HS-27A (cell line): ENCODE measurements around the gene TUBA4A.
"Not testable (repeated sequence)": the region's sequence is repeated elsewhere in the genome, so short reads cannot be mapped to it uniquely, and the experiment has no call there.

Source experiments
- DNase-seq: peaks from one replicate; pipeline ENCODE4 v3.0.0-alpha.2; 2012; ENCODE audit warnings: low read depth, missing footprints

Gene TUBA4A

DNA sequence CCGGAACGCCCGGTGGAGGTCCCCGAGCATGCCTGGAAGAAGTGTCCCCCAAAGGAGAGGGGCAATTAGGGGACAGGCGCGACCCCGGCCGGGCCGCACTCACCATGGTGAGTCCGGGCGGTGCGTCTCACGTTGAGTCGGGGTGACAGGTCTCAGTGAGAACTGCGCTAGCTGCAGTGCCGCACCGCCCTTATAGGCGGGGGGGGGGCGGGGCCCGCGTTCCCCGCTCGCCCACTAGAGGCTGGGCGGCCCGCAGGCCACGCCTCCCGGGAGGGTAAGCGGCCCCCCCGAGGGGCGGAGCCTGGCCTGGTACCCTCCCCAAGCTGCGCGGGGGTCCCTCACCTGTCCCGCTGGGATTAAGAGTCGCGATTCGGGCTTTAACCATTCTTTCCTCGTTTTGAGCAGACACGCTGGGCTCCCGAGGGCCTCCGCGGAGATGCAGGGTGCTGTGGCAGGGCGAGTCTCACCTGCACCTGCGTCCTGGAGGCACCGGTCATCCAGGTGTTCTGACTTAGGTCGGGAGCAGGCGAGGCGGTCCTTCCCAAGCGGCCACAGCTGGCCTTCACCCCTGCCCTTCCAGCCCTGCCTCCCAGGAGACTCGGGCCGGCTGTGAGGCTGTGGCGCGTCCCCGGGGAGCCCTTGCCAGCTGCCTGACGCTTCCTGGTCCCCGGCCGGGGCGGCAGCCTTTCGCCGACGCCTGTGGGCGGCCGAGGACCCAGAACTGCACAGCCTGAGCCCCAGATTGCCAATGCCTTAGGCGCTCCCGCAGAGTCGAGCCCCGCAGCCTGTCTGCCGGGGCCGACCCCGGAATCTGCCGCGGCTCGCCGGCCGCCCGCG, at the start of gene TUBA4A:
TUBA4A (minus strand) TSS at position 166 of the 837 bp plus-strand sequence; CDS start at position 106, 60 bp downstream.
- DNase-seq = no peak

DNA sequence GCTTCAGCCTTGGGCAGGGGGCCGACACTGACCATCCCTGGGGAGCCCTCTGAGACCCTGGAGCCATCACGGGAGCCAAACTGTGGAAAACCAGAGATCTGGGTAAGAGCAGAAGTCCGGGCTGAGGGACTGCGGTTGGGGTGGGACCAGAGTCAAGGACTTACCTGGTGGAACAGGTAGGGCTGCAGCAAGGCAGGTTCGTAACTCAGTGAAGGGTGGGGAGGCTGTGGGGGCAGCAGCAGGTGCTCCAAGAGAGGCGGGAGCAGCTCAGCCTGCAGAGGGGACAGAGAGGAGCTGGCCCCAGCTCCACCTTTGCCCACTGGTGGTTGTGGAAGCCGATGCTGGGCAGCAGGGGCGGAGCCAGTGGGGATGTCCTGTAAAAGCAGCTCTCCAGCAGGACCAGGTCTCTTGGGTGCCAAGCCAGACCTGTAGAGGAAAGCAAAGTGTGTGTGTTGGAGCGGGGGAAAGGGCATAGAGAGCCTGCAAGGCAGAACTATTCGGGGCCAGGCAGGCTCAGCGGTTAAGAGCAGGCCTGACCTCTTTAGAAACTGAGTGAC, 48.8 kb upstream of the TUBA4A start:
- no peak for DNase-seq

DNA sequence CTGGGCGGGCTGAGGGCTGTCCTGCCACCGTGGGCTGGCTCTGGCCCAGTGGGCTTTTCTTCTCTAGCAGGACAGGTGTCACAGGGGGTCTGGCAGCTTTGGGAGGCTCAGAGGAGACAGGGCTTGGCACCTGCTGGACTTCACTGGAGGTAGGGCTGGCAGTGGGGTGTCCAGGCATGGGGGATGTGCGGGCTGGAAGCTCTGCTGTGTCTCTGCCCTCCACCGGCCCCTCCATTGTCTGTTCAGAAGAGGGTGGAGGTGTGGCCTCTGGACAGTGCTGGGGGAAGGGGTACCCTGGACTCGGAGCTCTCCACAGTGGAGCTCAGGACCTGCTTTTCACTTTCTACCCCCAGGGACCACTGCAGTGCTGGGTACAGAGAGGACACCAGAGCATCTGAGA, 46.3 kb upstream of the TUBA4A start:
- DNase-seq = no peak

DNA sequence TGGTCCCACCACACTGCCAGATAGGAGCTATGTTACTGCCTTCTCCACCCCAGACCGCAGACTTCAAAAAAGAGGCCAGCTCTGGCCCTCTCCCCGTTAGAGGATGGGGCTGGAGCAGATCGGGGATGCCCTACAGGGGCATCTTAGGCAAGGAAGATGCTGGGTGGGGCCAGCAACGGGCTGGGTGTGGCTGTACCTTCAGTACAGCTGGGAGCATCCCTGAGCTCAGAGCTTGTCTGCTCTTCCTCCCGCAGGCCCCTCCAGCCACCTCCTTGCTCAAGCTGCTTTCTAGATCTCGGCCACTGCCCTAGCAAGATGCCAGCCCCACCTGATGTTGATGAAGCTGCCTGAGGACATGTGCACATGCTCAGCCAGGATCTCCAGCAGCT, 45.6 kb upstream of the TUBA4A start:
- no peak for DNase-seq

DNA sequence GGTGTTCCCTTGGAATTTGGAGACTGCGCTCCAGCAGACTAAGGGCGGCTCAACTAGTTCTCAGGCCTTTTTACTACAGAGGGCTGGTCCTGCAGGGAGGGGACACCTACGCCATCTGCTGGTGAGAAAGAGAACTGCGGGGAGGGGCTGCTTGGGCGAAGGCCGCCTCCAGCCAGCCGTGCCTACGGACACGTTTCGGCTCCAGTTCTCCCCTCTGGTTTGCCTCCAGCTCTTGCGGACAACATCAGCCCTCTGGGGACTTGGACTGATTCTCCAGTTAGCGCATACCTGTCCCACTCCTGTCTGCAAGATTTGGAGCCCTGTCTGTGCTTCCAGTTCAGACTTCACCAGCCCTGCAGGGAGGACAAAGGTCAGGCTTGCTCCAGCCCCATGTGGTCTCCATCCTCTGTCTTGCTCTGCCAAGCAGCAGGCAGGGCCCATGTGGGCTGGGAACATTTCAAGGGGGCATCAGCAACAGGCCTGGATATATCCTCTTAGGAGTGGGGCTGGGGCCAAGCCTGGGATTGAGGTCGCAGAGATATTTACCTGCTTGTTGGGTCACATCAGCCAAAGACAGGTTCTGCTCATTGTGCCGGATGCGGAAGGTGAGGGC, 45.1 kb upstream of the TUBA4A start:
- no peak for DNase-seq

DNA sequence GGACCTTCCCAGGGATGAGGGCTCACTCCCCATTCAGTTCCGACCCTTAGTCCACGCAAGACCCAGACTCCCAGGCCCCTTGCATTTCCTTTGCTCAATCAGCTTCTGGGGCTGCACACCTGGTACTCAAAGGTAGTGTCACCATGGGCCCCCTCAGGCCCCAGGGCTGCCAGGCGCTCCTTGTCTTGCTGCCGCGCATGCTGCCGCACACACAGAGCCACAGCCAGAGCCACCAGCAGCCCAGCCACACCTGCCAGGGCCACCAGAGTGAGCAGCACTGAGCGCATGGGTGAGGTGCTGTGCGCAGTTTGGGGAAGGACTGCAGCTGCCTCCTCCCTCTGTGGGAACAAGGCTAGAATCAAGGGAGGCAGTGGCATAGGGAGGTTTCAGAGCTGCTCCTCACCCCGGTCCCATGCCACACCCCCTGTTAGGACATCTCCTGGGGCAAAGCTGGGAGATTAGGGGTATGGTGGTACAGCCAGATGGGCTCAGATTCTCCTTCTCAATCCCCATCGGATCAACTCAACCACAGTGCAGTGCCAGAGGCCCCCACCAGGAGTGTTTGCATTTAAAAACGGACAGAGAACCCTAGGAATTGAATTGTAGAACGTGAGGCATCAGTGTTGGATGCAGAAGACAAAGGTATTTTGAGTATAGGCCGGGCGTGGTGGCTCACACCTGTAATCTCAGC, 44.2 kb upstream of the TUBA4A start:
- DNase-seq = no peak

DNA sequence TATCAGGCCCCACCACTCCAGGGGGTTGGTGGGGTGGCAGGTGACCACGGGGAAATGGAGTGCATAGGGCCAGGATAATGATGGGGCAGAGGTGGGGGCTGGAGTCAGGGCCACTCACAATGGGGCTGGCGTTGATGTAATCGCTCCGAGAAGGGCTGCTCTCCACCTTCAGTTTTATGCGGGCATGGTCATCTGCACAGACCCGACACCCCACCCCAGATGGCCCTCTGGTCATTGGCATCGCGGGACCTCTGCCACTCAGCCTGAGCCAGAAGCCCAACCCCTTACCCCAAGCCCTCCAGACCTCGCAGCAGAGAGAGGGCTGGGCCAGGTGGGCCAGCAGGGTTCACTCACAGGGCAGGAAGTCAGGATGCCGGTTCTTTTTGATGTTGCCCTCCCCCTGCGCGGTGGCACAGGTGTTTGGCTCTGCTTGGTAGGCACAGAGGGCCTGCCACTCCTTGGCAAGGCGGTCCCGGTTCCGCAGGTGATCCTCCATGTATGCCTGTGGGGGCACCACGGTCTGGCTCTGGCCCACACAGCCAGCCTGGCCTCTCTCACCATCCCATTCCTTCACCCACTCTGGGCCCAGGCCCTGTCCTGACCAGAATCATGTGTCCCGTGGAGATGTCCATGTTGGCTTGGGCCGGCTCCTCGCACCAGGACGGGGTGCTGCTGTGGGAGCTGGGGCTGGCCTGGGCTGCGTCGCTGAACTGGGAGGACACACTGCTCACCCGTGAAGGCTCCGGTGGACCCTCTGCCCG, 43.1 kb upstream of the TUBA4A start:
- DNase-seq = no peak

DNA sequence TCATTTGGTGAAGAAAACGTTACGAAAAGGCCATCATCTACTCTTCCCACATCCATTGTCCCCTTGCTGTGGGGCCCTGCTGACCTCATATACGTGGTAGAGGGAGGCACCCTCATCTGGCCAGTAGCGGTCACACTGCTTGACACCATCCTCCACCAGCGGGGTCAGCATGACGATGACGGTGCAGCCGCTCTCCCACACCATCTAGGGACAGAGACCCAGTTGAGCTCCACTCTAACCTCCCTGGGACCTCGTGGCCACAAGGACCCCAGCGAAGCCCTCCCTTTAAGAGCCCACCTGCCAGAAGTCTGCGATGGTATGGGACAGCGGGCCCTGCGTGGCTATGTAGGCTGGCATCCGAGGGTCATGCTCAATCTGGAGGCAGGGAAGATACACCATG, 42.4 kb upstream of the TUBA4A start:
- no peak for DNase-seq

DNA sequence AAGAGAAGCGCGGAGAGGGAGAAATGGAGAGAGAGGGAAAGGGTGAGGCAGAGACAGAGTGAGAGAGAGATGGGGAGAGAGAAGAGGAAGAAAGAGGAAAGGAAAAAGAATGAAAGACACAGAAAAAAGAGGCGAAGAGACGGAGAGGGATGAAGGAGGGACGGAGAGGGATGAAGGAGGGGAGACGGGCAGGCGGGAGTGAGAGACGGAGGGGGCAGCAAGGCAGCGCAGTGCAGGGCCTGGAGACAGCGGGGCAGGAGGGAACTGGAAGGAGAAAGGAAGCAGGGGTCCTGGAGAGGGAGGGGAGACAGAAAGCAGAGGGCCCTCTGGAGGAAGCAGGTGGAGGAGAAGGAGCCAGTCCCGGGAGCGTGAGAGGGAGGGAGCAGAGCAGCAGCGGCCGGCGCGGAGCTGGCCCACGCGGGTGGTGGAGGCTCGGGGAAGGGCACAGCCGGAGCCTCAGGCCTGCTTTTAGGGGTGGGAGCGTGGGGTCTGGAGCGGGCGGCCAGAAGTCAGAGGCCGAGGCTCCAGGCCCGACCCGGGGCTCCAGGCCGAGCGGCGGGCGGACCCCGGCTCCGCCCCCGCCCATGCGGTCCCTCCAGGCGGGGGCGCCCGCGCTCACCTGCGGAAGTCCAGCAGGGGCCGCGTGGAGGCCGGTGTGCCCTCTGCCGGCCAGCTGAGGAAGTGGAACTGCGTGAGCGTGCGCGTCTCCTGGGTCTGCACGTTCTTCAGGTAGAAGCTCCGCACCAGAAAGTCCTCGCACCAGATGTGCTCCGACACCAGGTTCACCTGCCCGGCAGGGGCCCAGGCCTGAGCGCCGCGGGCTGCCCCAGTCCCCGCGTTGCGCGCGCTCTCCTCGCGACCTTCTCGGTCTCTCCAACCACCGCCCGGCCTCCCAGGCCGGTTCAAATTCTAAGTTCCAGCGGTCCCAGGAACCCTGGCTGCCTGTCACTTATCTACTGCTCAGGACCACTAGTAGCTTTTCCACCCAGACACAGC, 40.9 kb upstream of the TUBA4A start:
- DNase-seq = no peak

DNA sequence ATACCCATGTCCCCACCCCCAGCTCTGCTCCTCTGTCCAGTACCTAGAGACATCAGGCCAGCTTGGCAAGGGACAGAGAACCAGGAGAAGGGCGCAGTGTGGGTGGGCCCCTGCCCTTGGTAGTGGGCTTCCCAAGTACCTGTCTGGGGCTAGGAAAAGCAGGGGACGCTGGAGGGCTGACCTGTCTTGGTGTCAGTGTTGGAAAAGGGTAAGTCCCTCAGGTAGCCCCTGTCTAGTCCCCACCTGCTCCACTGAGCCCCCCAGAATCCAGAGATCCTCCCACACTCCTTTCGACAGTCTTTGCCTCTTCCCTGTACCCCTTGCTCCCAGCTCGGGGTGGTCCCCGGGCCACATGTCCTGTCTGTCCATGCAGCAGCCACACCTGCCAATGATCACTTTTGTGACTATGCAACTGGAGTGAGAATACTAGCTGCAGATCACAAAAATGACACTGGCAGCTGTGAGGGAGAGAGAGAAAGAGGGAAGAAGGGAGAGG, 40.1 kb upstream of the TUBA4A start:
- no peak for DNase-seq

DNA sequence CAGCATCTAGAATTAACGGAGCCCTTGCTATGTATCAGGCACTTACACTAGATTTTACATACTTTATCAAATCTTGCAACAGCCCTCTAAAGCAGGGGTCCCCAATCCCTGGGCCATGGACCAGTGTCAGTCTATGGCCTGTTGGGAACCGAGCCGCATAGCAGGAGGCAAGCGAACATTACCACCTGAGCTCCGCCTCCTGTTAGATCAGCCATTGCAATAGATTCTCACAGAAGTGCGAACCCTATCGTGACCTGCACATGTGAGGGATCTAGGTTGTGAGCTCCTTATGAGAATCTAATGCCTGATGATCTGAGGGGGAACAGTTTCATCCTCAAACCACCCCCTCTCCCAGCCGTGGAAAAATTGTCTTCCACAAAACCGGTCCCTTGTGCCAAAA, 38.9 kb upstream of the TUBA4A start:
- DNase-seq = no peak

DNA sequence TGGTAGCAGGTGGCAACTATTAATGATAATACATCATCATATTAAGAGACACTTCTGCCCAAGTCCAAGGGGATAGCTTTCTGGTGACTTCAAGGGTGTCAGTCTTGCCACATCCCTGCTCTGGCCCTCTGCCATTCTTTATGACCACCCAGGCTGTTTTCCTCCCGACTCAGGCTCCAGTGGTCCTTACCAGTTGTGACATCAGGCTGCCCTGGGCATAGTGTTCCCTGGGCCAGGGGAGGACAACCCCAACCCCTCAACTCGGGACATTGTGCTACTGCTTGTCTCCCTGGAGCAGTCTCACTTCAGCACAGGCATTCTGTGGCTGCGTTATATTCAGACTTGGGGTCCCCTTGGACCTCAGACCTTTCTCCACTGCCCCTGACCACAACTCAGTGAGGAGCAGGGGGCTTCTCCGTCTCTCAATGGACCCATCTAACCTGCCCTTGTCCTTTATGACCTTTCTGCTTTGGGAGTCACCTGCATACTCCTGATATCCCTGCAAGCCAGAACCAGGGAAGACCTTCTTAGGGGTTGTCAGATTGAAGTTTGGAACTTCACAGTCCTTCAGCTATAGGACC, 38.3 kb upstream of the TUBA4A start:
- DNase-seq = no peak

DNA sequence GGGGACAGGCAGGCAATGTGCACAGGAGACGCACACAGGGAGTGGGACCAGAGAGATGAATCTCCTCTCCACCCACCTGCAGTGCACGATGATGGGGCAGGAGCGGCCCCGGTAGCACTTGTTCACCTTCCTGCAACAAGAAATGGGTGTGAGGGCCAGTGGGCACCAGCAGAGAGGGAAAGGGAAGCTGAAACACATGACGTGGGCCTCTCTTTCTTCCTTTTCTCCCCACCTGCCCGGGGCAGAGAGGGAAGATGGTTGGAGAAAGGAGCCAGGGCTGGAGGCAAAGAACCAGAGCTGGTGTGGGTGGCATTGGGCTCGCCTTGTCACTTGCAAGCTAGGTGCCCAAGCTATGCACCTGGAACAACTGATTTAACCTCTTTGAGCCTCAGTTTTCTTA, 37.7 kb upstream of the TUBA4A start:
- no peak for DNase-seq

DNA sequence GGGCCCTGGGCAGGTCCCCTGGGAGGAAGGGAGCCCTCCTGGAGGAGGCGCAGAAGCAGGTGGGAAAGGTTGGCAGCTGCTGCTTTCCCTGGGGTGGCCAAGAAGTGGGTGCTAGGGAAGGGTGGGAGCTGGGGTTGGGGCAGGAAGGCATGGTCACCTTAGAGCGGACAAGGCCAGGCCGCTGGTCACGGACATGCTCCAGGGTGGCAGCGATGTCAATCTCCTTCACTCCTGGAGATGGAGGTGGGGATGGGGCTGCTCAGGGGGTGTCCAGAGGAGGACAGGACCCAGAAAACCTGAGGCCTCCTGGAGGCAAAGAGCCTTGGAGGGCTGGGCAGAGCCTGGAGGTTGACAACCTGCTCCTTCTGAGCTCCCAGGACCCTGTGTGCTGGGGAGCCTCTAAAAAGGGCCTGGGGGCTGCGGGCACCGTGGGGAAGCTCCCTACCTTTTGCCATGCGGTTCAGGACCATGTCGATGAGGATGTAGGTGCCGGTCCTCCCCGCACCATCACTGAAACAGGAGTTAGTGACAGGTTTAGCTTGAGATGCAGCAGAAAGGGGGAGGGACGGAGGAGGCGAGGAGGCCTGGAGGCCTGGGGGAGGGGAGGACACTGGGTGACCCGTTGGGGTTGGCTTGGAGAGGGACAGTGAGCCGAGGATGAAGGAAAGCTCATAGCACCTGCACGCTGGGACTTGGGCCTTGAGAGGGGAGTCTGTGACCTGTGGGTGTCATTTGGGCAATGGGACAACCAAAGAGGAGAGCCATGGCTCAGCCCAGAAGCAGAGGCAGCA, 36.9 kb upstream of the TUBA4A start:
- DNase-seq = no peak

DNA sequence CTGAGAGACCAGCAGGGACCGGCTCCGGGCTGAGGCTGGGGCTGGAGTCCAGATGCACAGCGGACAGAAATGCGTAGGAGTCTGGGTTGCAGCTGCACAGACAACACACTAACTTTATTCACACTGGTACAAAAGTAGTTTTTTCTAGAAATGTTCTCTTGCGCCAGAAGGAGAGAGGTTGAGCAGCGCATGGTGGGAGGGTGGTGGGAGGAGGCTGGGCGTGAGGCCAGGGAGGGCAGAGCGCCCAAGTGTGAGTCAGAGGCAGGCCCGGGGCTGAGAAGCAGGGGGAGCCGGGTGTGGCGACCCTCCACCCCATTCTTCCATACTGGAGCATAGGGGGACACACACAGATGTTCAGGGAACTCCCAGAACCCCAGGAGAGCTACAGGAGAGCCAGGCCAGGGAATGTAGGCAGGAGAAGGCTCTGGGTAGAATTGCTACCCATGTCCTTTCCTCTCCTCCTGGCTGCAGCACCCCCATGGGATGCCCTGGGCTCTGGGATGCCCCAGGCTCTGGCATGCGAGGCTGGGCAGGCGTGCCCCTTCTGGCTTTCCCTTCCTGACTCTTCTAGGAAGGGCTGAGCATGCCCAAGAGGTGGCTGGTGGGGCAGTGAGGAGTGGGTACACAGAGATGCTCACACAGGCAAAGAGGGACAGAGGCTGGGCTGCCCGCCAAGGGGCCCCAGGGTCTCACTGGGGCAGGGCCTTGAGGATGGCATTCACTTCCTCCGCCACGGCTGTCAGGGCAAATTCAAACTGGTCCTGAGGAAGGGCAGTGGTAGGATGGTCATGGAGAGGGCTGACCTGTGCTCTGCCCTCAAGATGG, 36.0 kb upstream of the TUBA4A start:
- no peak for DNase-seq

DNA sequence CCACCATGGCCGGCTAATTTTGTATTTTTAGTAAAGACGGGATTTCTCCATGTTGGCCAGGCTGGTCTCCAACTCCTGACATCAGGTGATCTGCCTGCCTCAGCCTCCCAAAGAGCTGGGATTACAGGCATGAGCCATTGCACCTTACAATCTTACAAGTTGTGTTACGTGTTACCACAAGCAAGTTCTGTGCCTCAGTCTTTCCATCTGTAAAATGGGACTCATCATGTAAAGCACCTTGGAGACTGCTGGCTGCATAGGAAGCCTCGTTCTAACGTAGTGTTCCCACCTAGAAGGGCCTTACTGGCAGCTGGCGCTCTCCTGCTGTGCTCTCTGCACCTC, 35.4 kb upstream of the TUBA4A start:
- no peak for DNase-seq

DNA sequence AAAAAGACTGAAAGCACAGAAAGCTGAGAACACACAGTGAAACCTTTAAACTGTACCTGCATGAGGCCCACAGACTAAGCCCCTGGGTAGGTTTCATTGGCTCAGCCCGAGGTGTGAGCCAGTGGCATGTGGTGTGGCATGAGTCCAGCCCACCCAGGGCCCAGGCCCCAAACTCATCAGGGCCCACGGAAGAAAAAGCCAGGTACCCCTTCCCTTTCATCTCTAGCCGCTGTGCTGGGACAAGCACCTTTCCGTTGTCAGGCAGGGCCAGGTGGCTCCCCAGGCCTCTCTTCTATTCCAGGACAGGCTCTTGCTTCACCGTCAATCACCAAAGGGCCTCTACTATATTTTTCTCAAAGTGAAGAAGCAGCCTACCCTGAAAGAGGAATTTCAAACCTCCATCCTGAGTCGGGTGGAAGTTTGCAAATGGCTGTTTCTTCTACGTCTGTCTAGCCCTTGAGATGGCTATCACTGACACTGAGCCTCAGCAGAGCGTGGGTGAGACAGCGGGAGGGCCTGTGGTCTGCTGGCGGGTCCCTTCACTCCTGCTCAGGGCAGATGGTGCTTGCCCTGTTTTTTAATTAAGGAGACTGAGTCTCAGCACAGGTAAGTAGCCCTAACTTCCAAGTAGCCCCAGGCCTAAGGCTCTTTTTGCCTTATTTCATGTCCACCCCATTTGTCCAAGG, 34.0 kb upstream of the TUBA4A start:
- no peak for DNase-seq

DNA sequence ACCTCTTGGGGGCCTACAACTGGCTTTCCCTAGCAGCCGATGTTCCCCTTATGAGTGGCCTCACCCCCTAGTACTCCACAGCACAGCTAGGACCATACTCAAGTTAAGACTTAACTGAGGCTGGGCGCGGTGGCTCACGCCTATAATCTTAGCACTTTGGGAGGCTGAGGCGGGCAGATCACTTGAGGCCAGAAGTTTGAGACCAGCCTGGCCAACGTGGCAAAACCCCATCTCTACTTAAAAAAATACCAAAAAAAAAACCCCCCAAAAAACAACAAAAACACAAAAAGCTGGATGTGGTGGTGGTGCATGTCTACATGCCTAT, 33.4 kb upstream of the TUBA4A start:
- not testable (repeated sequence) for DNase-seq
